Stimulated activated CD4-positive, alpha-beta T cell treated with anti-CD3 and anti-CD28 coated beads, Interleukin-4, amount 100 ng/mL, for 24 hours (primary cell): ENCODE results near the gene SMCR8.
"Not testable (repeated sequence)": the region's sequence is repeated elsewhere in the genome, so short reads cannot be mapped to it uniquely, and the experiment has no call there.

Experiments
- DNase-seq: peaks from one replicate; pipeline ENCODE4 v3.0.0-alpha.2; 2020

The SMCR8 gene

DNA sequence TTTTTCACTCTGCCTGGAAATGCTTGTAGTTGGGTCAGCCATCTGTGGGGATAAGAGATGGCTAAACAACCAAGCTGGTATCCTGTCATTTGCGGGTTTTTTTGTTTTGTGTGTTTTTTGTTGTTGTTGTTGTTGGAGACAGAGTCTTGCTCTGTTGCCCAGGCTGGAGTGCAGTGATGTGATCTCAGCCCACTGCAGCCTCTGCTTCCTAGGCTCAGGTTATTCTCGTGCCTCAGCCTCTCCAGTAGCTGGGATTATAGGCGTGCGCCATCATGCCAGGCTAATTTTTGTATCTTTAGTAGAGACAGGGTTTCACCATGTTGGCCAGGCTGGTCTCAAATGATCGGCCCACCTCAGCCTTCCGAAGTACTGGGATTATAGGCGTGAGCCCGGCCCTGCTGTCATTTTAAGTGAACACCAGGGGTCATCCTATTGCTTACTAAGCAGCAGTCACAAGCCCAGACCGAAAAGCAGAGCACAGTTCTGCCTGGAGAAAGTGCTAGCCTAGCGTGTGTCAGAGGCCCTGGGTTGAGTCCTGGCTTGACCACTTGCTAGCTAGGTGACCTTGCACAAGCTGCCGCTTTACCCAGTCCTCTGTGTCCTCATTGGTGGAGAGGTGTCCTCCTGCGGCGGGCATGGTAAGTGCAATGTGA, 4.6 kb downstream of the SMCR8 start:
- DNase-seq: no peak

- DNase-seq: no peak
These were observed 5.2 kb downstream of the SMCR8 start for GRCh38 chr17:18320301-18320700.

- no peak for DNase-seq
These were observed 6.2 kb downstream of the SMCR8 start for GRCh38 chr17:18321309-18321708.

DNA sequence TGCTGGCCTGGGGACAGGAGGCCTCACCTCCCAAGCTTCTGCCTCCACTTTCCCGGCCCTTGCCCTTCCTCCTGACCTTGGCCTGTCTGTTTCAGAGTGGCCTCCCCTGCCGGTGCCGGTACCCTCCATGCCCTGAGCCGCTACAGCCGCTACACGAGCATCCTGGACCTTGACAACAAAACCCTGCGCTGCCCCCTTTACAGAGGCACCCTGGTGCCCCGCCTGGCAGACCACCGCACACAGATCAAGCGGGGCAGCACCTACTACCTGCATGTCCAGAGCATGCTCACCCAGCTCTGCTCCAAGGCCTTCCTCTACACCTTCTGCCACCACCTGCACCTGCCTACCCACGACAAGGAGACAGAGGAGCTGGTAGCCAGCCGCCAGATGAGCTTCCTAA, 7.4 kb downstream of the SMCR8 start:
- DNase-seq: no peak

DNA sequence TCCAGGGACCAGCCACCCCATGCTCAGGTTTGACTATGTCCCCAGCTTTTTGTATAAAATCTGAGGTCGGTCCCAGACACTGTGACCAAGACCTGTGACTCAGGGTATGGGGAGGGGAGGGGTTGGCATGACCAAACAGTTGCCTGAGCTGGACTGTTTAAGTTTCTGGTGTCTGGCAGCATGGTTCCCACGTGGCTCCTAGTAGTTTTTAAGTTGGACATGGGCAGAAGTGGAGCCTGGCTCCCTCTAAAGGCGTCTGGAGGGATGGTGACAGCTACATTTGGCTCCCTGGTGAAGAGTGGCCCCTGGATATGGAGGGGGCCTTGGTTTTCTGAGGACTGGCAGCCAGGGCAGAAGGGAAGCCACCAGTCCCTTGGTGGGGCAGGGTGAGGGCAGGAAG, 7.9 kb downstream of the SMCR8 start:
- DNase-seq: no peak

- DNase-seq: no peak
These were observed 8.5 kb downstream of the SMCR8 start for GRCh38 chr17:18323507-18324139.

GRCh38 chr17:18324140-18325050, 9.3 kb downstream of the SMCR8 start:
- DNase-seq: no peak

DNA sequence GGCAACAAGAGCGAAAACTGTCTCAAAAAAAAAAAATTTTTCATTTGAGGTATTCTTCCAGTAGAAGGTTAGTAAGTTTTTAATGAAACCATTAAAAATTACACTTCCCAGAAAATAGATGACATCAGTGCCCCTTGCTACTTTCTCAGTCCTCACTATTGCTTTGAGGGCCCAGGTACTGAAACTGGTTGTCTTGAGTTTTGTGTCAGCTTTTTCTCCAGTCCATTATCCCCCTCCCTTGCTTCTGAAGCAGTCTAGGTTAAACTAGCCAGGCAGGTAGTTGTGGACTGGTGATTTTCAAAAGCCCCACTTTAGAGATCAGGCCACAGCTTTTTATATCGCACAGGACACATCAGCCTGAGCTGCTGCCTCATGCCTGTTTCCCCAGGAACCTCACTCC, 10.9 kb downstream of the SMCR8 start:
- DNase-seq: no peak

DNA sequence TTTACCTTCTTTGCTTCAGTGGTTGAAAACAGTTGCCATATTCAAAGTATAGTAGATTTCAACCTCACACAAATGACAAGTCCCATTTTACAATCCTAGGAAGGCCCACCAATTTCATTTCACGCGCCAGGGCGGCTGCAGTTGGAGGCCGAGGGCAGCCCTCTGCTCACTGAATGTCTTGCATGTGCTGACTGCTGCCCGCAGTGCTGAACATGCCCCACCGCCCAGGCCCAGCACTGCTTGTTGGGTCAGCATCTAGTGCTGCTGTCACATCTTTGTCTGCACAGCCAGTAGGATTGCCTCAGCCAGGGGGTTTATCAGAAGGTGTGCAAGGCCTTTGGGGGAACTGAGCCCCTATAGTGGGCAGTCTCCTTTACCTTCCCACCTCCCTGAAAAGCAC, 11.5 kb downstream of the SMCR8 start:
- no peak for DNase-seq

GRCh38 chr17:18327093-18327492, 12.0 kb downstream of the SMCR8 start:
- no peak for DNase-seq

DNA sequence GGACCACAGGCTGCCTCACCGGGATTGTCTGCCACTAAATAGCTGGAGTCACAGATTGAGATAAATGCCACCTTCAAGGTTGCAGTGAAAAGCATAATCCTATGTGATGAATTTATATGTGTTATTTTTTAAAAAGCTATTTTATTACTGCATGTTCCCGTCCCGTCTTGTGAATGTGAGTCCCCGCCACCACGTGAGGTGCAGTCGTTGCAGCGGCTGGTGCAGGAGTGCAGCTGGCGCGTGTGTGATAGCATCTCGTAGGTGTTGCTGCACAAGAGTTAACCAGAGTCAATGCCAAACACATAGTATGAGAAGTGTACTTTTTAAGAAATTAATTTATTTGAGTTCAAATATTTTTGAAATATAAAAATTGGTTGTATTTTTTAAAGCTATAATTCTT, 12.5 kb downstream of the SMCR8 start:
- DNase-seq: no peak

- no peak for DNase-seq
These were observed 13.6 kb downstream of the SMCR8 start for GRCh38 chr17:18328643-18329204.

GRCh38 chr17:18331879-18332278, 16.8 kb downstream of the SMCR8 start:
- no peak for DNase-seq

- no peak for DNase-seq
These were observed 17.9 kb downstream of the SMCR8 start for GRCh38 chr17:18332909-18333489.

DNA sequence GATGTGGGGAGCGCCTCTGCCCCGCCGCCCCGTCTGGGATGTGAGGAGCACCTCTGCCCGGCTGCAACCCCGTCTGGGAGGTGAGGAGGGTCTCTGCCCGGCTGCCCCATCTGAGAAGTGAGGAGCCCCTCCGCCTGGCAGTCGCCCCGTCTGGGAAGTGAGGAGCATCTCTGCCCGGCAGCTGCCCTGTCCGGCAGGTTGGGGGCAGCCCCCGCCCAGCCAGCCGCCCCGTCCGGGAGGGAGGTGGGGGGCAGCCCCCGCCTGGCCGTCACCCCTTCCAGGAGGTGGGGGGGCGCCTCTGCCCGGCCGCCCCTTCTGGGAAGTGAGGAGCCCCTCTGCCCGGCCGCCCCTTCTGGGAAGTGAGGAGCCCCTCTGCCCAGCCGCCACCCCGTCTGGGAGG, 23.1 kb downstream of the SMCR8 start:
- not testable (repeated sequence) for DNase-seq

DNA sequence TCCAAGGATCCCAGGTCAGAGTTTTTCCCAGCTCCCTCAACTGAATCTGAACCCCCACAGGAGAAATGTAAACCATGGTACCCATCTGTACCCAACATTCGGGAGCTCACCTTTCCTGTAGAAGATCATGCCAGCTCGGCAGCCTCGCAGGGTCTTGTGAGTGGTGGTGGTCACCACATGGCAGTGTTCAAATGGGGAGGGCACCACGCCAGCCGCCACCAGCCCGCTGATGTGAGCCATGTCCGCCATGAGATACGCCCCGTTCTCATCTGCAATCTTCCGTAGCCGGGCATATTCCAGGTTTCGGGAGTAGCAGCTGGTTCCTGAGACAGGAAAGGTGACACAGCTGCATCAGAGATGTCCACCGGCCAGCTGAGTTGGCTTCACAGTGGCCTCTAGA, 24.8 kb downstream of the SMCR8 start:
- no peak for DNase-seq

- no peak for DNase-seq
These were observed 28.9 kb downstream of the SMCR8 start for GRCh38 chr17:18344021-18344420.

- DNase-seq: no peak
These were observed 38.4 kb downstream of the SMCR8 start for GRCh38 chr17:18353541-18353940.

DNA sequence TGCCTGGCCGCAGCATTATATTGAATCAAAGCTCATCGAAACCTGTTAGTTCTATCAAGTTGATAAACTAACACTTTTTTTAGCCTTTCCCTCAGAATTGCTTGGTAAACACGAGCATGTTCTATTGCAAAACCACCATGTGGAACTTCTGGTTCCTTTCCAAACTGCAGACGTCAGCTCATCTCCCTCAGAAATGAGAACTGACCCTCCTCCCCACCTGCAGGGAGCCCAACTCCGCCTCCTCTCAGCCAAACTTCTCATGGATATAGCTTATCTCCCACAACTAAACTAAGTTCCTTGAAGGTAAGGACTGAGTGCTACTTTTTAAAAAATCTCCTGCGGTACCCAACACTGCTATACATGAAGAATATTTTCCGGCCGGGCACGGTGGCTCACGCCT, 41.5 kb downstream of the SMCR8 start:
- DNase-seq: no peak

- no peak for DNase-seq
These were observed 45.4 kb downstream of the SMCR8 start for GRCh38 chr17:18360518-18360917.

DNA sequence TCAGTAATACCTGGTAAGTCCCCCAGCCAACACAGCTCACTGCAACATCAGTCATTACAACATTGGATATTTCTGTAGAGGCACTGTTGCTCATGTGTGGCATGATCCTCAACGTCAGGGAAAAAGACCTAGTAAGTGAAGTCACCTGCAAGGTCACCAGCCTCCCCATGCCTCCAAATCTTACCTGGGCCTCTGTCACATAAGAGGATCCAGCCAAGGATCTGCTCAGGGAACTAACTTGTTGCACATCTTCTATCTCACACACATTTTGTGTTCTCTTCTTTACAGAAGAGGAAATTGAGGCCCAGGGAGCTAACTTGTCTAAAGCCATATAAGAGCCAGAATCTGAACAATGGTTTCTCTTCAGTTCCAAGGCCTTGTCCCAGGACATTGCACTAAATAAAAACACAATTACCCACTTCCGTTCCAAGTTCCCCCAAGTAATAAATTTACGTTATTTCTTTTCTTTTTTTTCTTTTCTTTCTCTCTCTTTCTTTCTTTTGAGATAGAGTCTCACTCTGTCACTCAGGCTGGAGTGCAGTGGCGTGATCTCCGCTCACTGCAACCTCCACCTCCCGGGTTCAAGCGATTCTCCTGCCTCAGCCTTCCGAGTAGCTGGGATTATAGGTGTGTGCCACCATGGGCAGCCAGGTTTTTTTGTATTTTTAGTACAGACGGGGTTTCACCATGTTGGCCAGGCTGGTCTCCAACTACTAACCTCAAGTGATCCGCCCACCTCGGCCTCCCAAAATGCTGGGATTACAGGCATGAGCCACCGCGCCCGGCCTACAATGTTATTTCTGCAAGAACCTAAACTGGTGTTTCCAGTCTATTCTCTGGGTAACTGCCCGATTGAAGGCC, 47.0 kb downstream of the SMCR8 start:
- DNase-seq: no peak

- DNase-seq: no peak
These were observed 47.6 kb downstream of the SMCR8 start for GRCh38 chr17:18362698-18363100.
